Sigmoid colon (tissue), 4 donors: Measurements from ENCODE around the gene APLP2.

Experiments used
- CTCF ChIP-seq, 4 experiments: fragments of 450-650 bp in 3 of 4; fragments of 200-600 bp in 1 of 4; IDR thresholded peaks; one replicate each; pipeline ENCODE4 v1.5.1; 2016 to 2019; ENCODE audit warnings: antibody characterized with exemption in 4 of 4, mild to moderate bottlenecking in 3 of 4, moderate library complexity in 2 of 4
- POLR2A ChIP-seq, 2 donors: fragments of 450-650 bp; IDR thresholded peaks; one replicate each; pipeline ENCODE4 v1.6.1; 2016; ENCODE audit warnings: antibody characterized with exemption in 2 of 2, mild to moderate bottlenecking in 2 of 2, moderate library complexity in 2 of 2
- POLR2AphosphoS5 ChIP-seq, 4 donors: sonication (generic); formaldehyde crosslinking; IDR thresholded peaks; one replicate each; pipeline ENCODE4 v1.6.1; 2017; ENCODE audit warnings: antibody characterized with exemption in 4 of 4

- TF ChIP-seq CTCF (IDR thresholded peaks at IDR 0.05), result no peak
- no peak for TF ChIP-seq POLR2A (IDR thresholded peaks at IDR 0.05)
- no peak for TF ChIP-seq POLR2AphosphoS5 (IDR thresholded peaks at IDR 0.05)
Measured at GRCh38 chr11:130150790-130151189, 81.1 kb downstream of the APLP2 start.
